Stimulated activated CD4-positive, alpha-beta T cell treated with anti-CD3 and anti-CD28 coated beads, Interleukin-2, amount 100 ng/mL, for 4 hours (primary cell): ENCODE measurements around the gene SLC9A4.

ENCODE experiments used
- DNase-seq: peaks from one replicate; pipeline ENCODE4 v3.0.0-alpha.2; 2020; ENCODE audit warnings: low read depth

Gene SLC9A4

GRCh38 chr2:102499558-102499957, 26.5 kb downstream of the SLC9A4 start:
- DNase-seq = no peak

GRCh38 chr2:102502576-102502975, 29.6 kb downstream of the SLC9A4 start:
- no peak for DNase-seq

GRCh38 chr2:102504833-102505232, 31.8 kb downstream of the SLC9A4 start:
- no peak for DNase-seq

- no peak for DNase-seq
Observed at GRCh38 chr2:102505290-102505689, 32.3 kb downstream of the SLC9A4 start.

- no peak for DNase-seq
Observed at GRCh38 chr2:102506743-102507142, 33.7 kb downstream of the SLC9A4 start.

GRCh38 chr2:102508863-102509262, 35.8 kb downstream of the SLC9A4 start:
- DNase-seq = no peak

- DNase-seq = no peak
Observed at GRCh38 chr2:102509749-102510148, 36.7 kb downstream of the SLC9A4 start.

GRCh38 chr2:102510791-102511575, 38.0 kb downstream of the SLC9A4 start:
- no peak for DNase-seq

GRCh38 chr2:102512161-102512560, 39.1 kb downstream of the SLC9A4 start:
- no peak for DNase-seq

- DNase-seq = no peak
Observed at GRCh38 chr2:102513355-102513939, 40.4 kb downstream of the SLC9A4 start.

GRCh38 chr2:102514061-102514785, 41.2 kb downstream of the SLC9A4 start:
- no peak for DNase-seq

- no peak for DNase-seq
Observed at GRCh38 chr2:102515851-102516250, 42.8 kb downstream of the SLC9A4 start.

- no peak for DNase-seq
Observed at GRCh38 chr2:102518170-102518569, 45.1 kb downstream of the SLC9A4 start.

- no peak for DNase-seq
Observed at GRCh38 chr2:102520009-102520408, 47.0 kb downstream of the SLC9A4 start.

- no peak for DNase-seq
Observed at GRCh38 chr2:102520801-102521200, 47.8 kb downstream of the SLC9A4 start.

GRCh38 chr2:102522162-102522561, 49.1 kb downstream of the SLC9A4 start:
- no peak for DNase-seq

GRCh38 chr2:102522890-102523289, 49.9 kb downstream of the SLC9A4 start:
- no peak for DNase-seq

GRCh38 chr2:102523651-102524050, 50.6 kb downstream of the SLC9A4 start:
- no peak for DNase-seq

- DNase-seq = no peak
Observed at GRCh38 chr2:102527086-102527485, 54.1 kb downstream of the SLC9A4 start.

GRCh38 chr2:102538491-102538890, 65.5 kb downstream of the SLC9A4 start:
- no peak for DNase-seq

- no peak for DNase-seq
Observed at GRCh38 chr2:102540882-102541281, 67.9 kb downstream of the SLC9A4 start.

GRCh38 chr2:102544182-102544581, 71.2 kb downstream of the SLC9A4 start:
- no peak for DNase-seq

GRCh38 chr2:102547462-102547861, 74.4 kb downstream of the SLC9A4 start:
- DNase-seq = no peak
